OCI-LY7 (cell line): ENCODE data around the gene ATAD1. TPM values are rescaled to one million over a fixed set of nuclear protein-coding genes. Genes with fewer than 3 reads are reported as not detected.
"Not testable (repeated sequence)": the region's sequence is repeated elsewhere in the genome, so short reads cannot be mapped to it uniquely, and the experiment has no call there.

Source experiments
- BruUV-seq: library from RNA; stranded (reverse); fragments of 400-500 nt; replicated peaks from 2 replicates; lab custom pipeline; 2021; lab: Mats Ljungman, UMichigan
- CTCF ChIA-PET: fragments of 300-600 bp; sonication (Branson Sonifier 250); formaldehyde crosslinking; loops from one replicate; lab custom pipeline; 2022; ENCODE audit warnings: antibody characterized with exemption; ENCODE audit not compliant: unreplicated experiment; lab: Charles Lee
- POLR2A ChIA-PET: fragments of 300-600 bp; sonication (Branson Sonifier 250); formaldehyde crosslinking; loops from one replicate; lab custom pipeline; 2022; ENCODE audit warnings: antibody characterized with exemption; lab: Charles Lee
- DNase-seq: peaks from one replicate; pipeline ENCODE4 v3.0.0-alpha.2; 2015; ENCODE audit warnings: low spot score
- H2AFZ ChIP-seq: fragments of 200-600 bp; sonication (generic), shearing (Covaris generic); 2 replicates; pipeline ENCODE4 v1.6.1; 2014; ENCODE audit warnings: mild to moderate bottlenecking, antibody characterized with exemption, low read length, moderate library complexity
- H3K27ac ChIP-seq: fragments of 200-600 bp; sonication (generic); 2 replicates; pipeline ENCODE4 v1.5.1; 2014; ENCODE audit warnings: mixed run types, low read depth, mild to moderate bottlenecking, moderate library complexity, low read length, inconsistent platforms; ENCODE audit not compliant: poor library complexity, severe bottlenecking
- H3K36me3 ChIP-seq: fragments of 200-600 bp; sonication (generic); 2 replicates; pipeline ENCODE4 v1.6.1; 2014; ENCODE audit warnings: mild to moderate bottlenecking, antibody characterized with exemption, low read length, moderate library complexity, mixed read lengths; ENCODE audit not compliant: insufficient read depth
- H3K4me1 ChIP-seq: fragments of 200-600 bp; sonication (generic); 2 replicates; pipeline ENCODE4 v1.5.1; 2014; ENCODE audit warnings: mild to moderate bottlenecking, low read length; ENCODE audit not compliant: insufficient read depth, poor library complexity, severe bottlenecking
- H3K4me2 ChIP-seq: fragments of 200-600 bp; sonication (generic); 2 replicates; pipeline ENCODE4 v1.6.1; 2014; ENCODE audit warnings: mild to moderate bottlenecking, low read length
- H3K4me3 ChIP-seq: fragments of 200-600 bp; sonication (generic); 2 replicates; pipeline ENCODE4 v1.5.1; 2014; ENCODE audit warnings: mild to moderate bottlenecking, low read depth, low read length; ENCODE audit not compliant: poor library complexity, severe bottlenecking
- H3K79me2 ChIP-seq: fragments of 200-600 bp; sonication (generic); 2 replicates; pipeline ENCODE4 v1.6.1; 2016; ENCODE audit warnings: low read depth, mild to moderate bottlenecking, low read length, moderate library complexity, mixed read lengths; ENCODE audit not compliant: insufficient read depth
- H3K9me2 ChIP-seq: fragments of 200-600 bp; sonication (generic); 2 replicates; pipeline ENCODE4 v1.6.1; 2016; ENCODE audit warnings: mild to moderate bottlenecking, low read length, mixed read lengths; ENCODE audit not compliant: insufficient read depth
- H3K9me3 ChIP-seq: fragments of 200-600 bp; sonication (generic); 2 replicates; pipeline ENCODE4 v1.6.1; 2014; ENCODE audit warnings: mild to moderate bottlenecking, mixed run types, low read length, mixed read lengths
- H4K20me1 ChIP-seq: fragments of 200-600 bp; sonication (generic); 2 replicates; pipeline ENCODE4 v1.6.1; 2014; ENCODE audit warnings: mild to moderate bottlenecking, antibody characterized with exemption, low read length, moderate library complexity, mixed read lengths; ENCODE audit not compliant: insufficient read depth
- CTCF ChIP-seq: fragments of 200-600 bp; sonication (generic); conservative IDR thresholded peaks from 2 replicates; pipeline ENCODE4 v1.5.1; 2014; ENCODE audit warnings: mild to moderate bottlenecking, antibody characterized with exemption, low read length, moderate library complexity, mixed read lengths
- EZH2phosphoT487 ChIP-seq: fragments of 200-600 bp; sonication (generic); IDR thresholded peaks from 2 replicates; pipeline ENCODE4 v1.6.1; 2018; ENCODE audit warnings: low read depth, borderline replicate concordance, mild to moderate bottlenecking, mixed run types, antibody characterized with exemption, low read length, moderate library complexity, mixed read lengths
- intact Hi-C: fragments of 100-400 bp; cut with micrococcal nuclease; formaldehyde crosslinking; loops from one replicate; pipeline ENCODE4 v1.10.0; 2022; ENCODE audit not compliant: unreplicated experiment
- total RNA-seq, 2 experiments: library from RNA; depleted of rRNA in 1 of 2; stranded (reverse); fragments of >200 nt in 1 of 2; shearing (Covaris generic) in 1 of 2; gene quantifications; 2 replicates each; pipeline ENCODE4 v1.2.3, GENCODE V29; 2014 to 2022

Gene ATAD1
- total RNA-seq, 2 experiments from 2014 or later = 19.6 to 47.7 TPM

GRCh38 chr10:87750817-87751216, 67.2 kb downstream of the ATAD1 start:
- H3K4me1 ChIP-seq = no peaks in the 10 kb centered on the region
- no peak overlapping the region for H3K27ac ChIP-seq
- no peaks in the 10 kb centered on the region for H3K9me3 ChIP-seq
- H2AFZ ChIP-seq = no peak overlapping the region
- no peaks in the 10 kb centered on the region for H4K20me1 ChIP-seq
- ChIA-PET POLR2A (interaction anchor here (0.9 to 2.4 kb wide), 5 partner anchors 9 to 35 kb away, joined by 3 to 9 read pairs (median 3); no protein-coding TSS in a partner anchor), CTCF (no interaction called here)
- H3K79me2 ChIP-seq = no peaks in the 10 kb centered on the region
- TF ChIP-seq EZH2phosphoT487 = no peak
- TF ChIP-seq CTCF = no peak
- intact Hi-C loops = no loop called here
- BruUV-seq = no TSS peak
- H3K4me3 ChIP-seq = no peak overlapping the region
- no peak overlapping the region for H3K4me2 ChIP-seq
- H3K9me2 ChIP-seq = no peaks in the 10 kb centered on the region
- H3K36me3 ChIP-seq = peaks cover 34% of the 10 kb centered on the region
- DNase-seq = no peak

GRCh38 chr10:87750001-87750671, 67.9 kb downstream of the ATAD1 start:
- Histone ChIP-seq H2AFZ (no peak overlapping the region), H3K36me3 (peaks cover 28% of the 10 kb centered on the region), H3K4me2 (no peak overlapping the region), H3K9me2 (no peaks in the 10 kb centered on the region), H3K9me3 (no peaks in the 10 kb centered on the region), H3K4me1 (no peaks in the 10 kb centered on the region), H4K20me1 (no peaks in the 10 kb centered on the region), H3K4me3 (no peak overlapping the region), H3K79me2 (no peaks in the 10 kb centered on the region), H3K27ac (no peak overlapping the region)
- BruUV-seq = no TSS peak
- CTCF ChIA-PET = no interaction called here
- no peak for DNase-seq
- no peak for TF ChIP-seq EZH2phosphoT487
- no peak for TF ChIP-seq CTCF
- intact Hi-C loops = no loop called here
- POLR2A ChIA-PET = interaction anchor here (0.6 to 2.4 kb wide), 5 partner anchors 8 to 437 kb away, joined by 3 to 9 read pairs (median 5); no protein-coding TSS in a partner anchor

GRCh38 chr10:87748244-87748643, 69.8 kb downstream of the ATAD1 start:
- H4K20me1 ChIP-seq, H3K4me2 ChIP-seq, H3K79me2 ChIP-seq, H3K4me3 ChIP-seq, intact Hi-C loops, BruUV-seq, CTCF ChIA-PET, H3K9me3 ChIP-seq, H3K9me2 ChIP-seq, DNase-seq, H3K4me1 ChIP-seq, H3K27ac ChIP-seq, H2AFZ ChIP-seq: not testable (repeated sequence)
- peaks cover 11% of the 10 kb centered on the region for H3K36me3 ChIP-seq
- POLR2A ChIA-PET = interaction anchor here (0.6 to 1.0 kb wide), 2 partner anchors 32 to 135 kb away, joined by 4 to 8 read pairs; no protein-coding TSS in a partner anchor
